Ammon's horn (tissue), 1 donor: ENCODE results near the gene GAGE2A.
"Not testable (repeated sequence)": the region's sequence is repeated elsewhere in the genome, so short reads cannot be mapped to it uniquely, and the experiment has no call there.

Source experiments
- DNase-seq: peaks from one replicate; pipeline ENCODE4 v3.0.0-alpha.2; 2016; ENCODE audit warnings: low spot score

GAGE2A gene

GRCh38 chrX:49589196-49589595, at the start of gene GAGE2A:
Gene GAGE2A, plus strand, starts transcription at chrX:49589496. Its CDS starts 1,155 bp downstream, at chrX:49590651.
- not testable (repeated sequence) for DNase-seq

GRCh38 chrX:49541433-49541832, 47.9 kb upstream of the GAGE2A start, which contains the start of gene GAGE12D:
Gene GAGE12D, plus strand, starts transcription at chrX:49541733. Its CDS starts 1,155 bp downstream, at chrX:49542888.
- DNase-seq = not testable (repeated sequence)

- DNase-seq = not testable (repeated sequence)
These were observed 38.3 kb upstream of the GAGE2A start, which contains the start of gene GAGE12E for GRCh38 chrX:49550989-49551388. Gene GAGE12E, plus strand, starts transcription at chrX:49551289. Its CDS starts 1,155 bp downstream, at chrX:49552444.

- not testable (repeated sequence) for DNase-seq
These were observed 28.8 kb upstream of the GAGE2A start, which contains the start of gene GAGE12F for GRCh38 chrX:49560542-49560941. Gene GAGE12F, plus strand, starts transcription at chrX:49560842. Its CDS starts 1,155 bp downstream, at chrX:49561997.

- not testable (repeated sequence) for DNase-seq
These were observed 20.6 kb upstream of the GAGE2A start for GRCh38 chrX:49568728-49569127.

- not testable (repeated sequence) for DNase-seq
These were observed 20.1 kb upstream of the GAGE2A start for GRCh38 chrX:49569152-49569551.

- not testable (repeated sequence) for DNase-seq
These were observed 19.2 kb upstream of the GAGE2A start, which contains the start of gene GAGE12G for GRCh38 chrX:49570100-49570499. Gene GAGE12G, plus strand, starts transcription at chrX:49570400. Its CDS starts 1,155 bp downstream, at chrX:49571555.

- DNase-seq = not testable (repeated sequence)
These were observed 9.6 kb upstream of the GAGE2A start, which contains the start of gene GAGE12H for GRCh38 chrX:49579649-49580048. Gene GAGE12H, plus strand, starts transcription at chrX:49579949. Its CDS starts 1,155 bp downstream, at chrX:49581104.

GRCh38 chrX:49589769-49590478, 628 bp downstream of the GAGE2A start:
- not testable (repeated sequence) for DNase-seq

GRCh38 chrX:49590488-49590887, 1.2 kb downstream of the GAGE2A start:
- DNase-seq = not testable (repeated sequence)

- DNase-seq = not testable (repeated sequence)
These were observed 9.4 kb downstream of the GAGE2A start, which contains the start of gene GAGE1 for GRCh38 chrX:49598720-49599119. Gene GAGE1, plus strand, starts transcription at chrX:49599020. Its CDS starts 1,155 bp downstream, at chrX:49600175.

GRCh38 chrX:49610718-49611310, 21.5 kb downstream of the GAGE2A start:
- no peak for DNase-seq

GRCh38 chrX:49618574-49618973, 29.3 kb downstream of the GAGE2A start:
- no peak for DNase-seq

- DNase-seq = peak; percentile 21
These were observed 37.9 kb downstream of the GAGE2A start for GRCh38 chrX:49627086-49627777.

GRCh38 chrX:49644991-49645637, 55.8 kb downstream of the GAGE2A start:
- no peak for DNase-seq
